G401.6 (cell line): Measurements from ENCODE around the gene PARVB.

Experiments
- FAIRE-seq: peaks from 2 replicates; lab custom pipeline; 2012; peaks lifted over from hg19 to GRCh38; lab: Jason Lieb, UNC

The PARVB gene, protein sequence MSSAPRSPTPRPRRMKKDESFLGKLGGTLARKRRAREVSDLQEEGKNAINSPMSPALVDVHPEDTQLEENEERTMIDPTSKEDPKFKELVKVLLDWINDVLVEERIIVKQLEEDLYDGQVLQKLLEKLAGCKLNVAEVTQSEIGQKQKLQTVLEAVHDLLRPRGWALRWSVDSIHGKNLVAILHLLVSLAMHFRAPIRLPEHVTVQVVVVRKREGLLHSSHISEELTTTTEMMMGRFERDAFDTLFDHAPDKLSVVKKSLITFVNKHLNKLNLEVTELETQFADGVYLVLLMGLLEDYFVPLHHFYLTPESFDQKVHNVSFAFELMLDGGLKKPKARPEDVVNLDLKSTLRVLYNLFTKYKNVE

DNA sequence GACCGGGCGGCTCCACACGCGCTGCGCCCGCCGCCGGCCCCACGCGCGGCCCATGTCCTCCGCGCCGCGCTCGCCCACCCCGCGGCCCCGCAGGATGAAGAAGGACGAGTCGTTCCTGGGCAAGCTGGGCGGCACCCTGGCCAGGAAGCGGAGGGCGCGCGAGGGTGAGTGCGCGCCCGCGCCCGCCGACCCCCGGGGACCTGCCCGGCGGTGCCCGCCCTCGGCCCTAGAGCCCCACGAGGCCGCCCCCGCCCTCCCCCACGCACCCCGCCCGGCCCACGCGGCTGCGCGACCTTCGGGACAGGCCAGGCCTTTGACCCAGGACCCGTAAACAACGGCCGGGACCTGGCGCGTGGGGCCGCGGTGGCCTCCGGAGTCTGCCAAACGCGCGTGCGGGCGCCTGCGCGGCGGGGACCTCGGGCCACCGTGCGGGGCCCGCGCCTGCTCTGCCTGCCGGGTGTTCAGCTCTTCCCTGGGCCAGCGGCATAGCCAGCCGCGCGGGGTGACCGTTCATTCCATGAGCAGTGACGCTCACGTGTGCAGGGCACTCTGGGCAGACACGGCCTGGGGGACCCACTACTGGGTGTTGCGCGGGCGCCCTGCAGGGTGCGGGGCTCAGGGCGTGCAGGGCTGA is at the start of gene PARVB:
TSS of gene PARVB (plus strand) at position 15 of the 634 bp plus-strand sequence. CDS start at position 53, 38 bp downstream.
- no peak for FAIRE-seq

DNA sequence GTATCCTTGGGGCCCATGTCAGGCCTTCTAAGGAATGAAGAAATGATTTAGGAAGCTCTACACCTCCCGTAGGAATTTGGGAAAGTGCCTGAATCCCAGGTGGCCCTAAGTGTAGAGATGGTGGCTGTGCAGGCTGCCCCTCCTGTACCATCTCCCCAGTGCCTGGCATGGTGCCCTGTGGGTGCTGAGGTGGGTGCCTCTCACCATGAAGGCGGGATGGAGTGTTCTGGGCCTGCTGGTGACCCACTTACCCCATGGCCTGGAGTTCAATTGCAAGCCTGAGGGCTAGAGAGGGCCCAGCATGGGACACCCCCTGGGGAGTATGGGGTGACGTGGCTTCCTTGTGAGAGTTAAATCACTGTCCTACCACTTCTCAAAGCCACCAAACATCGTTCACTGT is 49.1 kb upstream of the PARVB start:
- FAIRE-seq: no peak

DNA sequence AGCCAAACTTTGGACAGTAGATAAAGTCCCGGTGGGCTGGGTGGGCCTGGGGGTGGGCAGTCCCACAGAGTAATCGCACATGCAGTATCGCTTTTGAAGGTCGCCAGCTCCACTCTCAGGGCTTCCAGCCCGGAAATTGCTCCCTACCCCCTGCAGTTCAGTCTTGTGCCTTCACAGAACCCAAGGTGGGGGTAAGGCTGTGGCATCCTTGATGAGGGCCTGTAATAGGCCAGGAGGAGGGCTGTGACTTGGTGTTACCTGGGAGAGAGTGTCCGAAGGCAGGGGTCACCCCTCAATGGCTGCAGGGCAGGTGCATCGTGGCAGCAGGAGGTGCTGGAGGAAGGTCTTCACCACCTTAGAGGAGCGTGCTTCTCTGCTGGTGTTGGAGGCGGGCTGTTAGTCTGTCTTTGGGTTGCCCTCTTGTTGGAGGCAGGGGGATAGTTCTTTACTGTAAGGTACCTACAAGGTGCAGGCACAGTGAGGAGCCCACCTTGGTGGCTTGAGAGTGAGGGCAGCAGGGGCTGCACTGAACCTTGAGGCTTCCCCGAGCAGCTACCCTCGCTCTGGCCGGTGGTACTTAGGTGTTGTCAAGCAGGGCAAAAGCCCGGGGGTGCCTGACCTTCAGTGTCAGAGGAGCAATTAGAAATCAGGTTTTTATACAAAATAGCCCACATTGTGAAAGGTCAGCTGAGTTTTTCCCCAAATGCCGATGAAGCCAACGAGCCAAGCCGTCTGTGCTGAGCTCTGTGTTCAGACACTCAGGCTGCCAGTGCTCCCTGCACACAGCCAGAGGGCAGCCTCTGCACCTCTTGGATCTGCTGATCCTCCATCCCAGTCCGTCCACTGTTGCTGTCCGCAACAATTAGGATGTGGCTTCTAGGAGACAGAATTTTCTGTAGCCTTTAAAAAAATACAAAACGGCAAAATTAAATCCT is 47.0 kb upstream of the PARVB start:
- no peak for FAIRE-seq

DNA sequence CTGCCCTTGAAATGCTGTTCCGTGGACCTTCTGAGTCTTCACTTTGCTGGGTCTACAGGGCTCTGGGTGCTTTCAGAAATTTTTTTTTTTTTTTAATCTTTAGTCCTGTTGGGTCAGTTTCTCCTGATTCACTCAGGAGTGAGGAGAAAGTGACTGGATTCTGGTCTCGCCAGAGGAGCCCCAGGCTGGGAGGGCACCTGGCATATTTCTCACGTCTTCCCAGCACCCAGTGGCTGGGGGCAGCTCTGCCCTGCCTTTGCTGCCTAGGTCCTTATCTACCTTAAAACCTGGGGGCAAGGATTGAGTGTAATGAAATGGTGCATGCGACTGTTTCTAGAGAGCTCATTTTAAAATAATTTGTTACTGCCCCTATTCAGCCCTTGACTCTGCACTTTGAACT is 45.5 kb upstream of the PARVB start:
- no peak for FAIRE-seq

DNA sequence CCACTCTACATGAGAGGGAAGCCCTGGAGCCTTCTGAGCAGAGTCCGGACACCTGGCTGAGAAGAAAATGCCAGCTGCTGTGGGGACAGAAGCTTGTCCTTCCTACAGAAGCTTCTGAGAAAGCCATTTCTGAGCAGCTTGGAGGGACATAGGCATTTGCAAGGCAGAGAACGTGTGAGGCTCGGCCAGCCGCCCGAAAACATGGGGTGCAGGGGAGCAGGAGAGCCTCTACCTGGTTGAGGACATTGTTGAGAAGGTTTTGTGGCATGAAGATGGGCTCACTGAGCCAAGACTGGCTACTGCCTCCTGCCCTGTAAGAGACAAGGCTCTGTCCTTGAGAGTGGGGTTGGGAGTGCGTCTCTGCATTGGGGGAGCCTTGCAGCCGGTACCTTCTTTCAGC is 43.5 kb upstream of the PARVB start:
- FAIRE-seq: no peak

DNA sequence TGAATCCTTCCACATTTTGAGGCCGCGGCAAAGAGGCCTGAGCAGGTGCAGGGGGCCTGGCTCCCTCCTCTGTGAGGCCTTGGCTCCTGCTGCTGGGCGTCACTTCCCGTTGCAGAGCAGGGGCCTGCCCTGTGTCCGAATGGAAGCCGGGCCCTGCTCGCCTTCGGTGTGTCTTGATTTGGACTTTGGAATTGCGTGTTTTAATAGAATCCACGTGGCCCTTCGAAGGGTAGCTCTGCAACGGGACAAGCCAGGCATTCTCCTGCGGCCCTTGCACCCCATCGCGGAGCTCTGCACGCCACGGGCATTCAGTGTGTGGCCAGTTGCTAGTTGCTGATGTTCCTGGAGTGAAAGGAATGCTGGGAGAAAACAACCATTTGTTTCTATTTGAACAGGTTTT is 43.1 kb upstream of the PARVB start:
- no peak for FAIRE-seq

DNA sequence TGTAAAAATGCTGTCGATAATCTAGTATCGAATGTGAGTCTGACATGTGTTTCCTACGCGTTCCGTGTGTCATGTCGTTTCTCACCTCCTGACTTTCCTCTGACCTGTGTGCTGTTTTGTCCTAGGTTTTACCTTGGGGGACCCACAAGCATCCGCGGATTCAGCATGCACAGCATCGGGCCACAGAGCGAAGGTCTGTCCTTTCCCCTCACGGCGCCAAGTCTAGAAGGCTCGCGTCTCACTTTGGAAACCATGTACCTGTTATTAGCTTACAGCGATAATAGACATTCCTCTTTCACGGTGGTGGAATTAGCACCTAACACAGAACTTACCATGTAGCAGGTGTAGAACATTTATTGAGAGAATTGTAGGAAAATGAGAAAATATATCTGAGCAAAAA is 40.3 kb upstream of the PARVB start:
- no peak for FAIRE-seq

DNA sequence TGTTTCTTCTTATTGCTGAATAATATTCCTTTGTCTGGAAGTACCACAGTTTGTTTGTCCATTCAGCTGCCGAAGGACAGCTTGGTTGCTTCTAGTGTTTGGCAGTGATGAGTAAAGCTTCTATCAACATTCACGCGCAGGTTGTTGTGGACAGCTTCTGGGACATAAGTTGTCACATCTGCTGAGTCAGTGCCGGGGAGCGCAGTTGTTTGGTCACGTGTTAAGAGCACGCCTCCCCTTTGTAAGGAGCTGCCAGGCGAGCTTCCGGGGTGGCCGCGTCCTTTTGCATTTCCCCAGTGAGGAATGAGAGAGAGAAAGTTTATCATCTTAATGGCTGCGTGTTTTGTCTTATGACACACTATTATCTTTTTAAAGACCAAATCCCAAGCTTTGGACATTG is 38.6 kb upstream of the PARVB start:
- FAIRE-seq: no peak

DNA sequence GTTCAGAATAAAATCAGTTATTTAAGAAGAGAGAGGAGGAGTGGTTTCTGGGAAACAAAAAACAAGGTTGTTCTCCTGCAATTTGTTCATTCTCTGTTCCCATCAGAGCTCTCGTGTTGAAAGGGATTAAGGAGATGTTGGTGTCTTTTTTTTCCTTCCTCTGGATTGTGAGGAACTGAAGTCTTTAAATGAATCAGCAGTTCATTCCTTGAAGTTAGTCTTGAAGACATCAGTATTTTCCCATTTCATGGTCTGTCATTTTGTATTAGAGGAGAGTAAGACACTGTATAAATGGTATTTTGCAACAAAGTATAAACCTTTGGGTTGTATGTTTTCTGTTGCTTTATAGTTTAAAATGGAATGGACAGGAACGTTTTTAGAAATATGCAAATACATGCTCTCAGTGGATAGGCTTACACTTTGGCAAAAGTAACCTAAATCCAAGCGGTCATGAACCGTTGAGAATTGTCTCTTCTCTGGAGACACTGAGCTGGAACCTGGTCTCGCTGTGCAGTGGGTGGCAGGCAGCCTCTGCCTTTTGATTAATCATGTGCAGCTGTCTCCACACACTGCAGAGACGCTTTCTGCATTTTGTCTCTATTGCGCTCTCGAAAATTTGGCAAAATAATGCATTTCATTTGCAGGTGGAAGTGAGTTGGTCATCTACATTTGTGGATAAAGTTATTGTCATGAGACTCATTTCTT is 35.8 kb upstream of the PARVB start:
- no peak for FAIRE-seq

DNA sequence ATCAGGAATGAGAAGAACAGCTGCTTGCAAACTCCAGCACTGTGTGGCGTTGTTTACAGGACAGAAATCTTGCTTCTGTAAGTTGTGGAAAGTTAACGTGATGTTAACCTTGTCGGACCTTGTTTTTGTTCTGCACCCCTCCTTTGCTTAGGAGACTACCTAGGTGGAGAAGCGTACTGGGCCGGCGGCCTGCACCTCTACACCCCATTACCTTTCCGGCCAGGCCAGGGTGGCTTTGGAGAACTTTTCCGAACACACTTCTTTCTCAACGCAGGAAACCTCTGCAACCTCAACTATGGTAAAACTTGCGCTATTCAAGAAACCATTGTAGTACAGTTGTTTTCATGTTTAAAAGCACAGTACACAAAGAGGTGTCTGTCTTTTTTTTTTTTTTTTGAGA is 35.1 kb upstream of the PARVB start:
- FAIRE-seq: no peak

DNA sequence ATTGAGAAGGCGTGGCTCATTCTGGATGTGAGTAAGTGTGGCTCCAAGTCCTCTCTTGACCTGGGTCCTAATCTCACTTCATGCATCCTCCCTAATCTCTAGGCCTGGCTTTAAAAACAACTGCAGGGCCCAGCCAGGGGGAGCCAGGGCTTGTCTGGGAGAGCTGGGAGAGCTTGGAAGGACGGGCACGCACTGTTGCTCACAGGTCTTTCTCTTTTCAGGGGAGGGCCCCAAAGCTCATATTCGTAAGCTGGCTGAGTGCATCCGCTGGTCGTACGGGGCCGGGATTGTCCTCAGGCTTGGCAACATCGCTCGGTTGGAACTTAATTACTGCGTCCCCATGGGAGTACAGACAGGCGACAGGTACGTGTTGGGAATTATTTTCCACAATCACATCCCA is 34.1 kb upstream of the PARVB start:
- no peak for FAIRE-seq

DNA sequence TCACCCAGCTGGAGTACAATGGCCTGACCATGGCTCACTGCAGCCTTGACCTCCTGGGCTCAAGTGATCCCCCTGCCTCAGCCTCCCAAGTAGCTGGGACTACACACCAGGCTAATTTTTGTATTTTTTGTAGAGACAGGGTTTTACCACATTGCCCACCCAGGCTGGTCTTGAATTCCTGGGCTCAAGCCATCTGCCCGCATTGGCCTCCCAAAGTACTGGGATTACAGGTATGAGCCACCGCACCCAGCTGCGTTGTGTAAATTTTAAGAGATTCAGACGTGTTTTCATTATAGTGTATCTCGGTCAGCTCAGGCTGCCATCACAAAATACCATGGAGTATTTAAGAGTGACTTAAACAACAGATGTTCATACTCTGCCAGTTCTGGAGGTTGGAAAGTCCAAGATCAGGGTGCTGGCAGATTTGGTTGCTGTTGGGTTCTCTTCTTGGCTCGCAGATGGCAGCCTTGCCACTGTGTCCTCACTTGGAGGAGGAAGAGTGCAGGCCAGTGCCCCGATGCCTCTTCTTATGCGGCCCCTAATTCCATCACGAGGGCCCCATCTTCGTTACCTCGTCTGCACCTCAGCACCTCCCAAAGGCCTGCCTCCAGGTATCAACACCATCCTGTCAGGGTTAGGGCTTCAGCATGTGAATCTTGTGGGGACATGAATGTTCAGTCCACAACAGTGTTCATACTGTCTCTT is 32.6 kb upstream of the PARVB start:
- FAIRE-seq: no peak

DNA sequence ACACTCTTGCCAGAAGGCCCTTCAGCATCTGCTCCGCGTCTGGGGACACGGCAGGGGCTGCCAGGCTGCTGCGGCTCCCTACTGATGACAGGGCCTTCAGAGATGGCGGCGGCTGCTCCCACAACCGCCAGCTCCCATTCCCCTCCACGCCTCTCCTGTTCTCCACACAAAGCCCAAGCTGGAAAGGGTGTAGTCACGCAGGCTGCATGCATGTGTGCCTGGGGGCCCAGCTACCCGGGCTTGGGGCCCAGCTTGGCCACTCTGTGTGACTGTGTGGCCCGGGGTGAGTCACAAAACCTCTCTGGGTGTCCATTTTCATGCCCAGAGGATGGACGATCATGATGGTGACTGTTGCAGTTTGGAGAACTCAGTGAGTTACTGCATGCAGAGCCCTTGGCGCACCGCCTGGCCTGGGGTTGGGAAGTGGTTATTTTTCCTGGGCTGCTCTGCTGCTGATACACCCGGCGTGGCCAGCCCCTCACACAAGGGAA is 31.7 kb upstream of the PARVB start:
- no peak for FAIRE-seq

DNA sequence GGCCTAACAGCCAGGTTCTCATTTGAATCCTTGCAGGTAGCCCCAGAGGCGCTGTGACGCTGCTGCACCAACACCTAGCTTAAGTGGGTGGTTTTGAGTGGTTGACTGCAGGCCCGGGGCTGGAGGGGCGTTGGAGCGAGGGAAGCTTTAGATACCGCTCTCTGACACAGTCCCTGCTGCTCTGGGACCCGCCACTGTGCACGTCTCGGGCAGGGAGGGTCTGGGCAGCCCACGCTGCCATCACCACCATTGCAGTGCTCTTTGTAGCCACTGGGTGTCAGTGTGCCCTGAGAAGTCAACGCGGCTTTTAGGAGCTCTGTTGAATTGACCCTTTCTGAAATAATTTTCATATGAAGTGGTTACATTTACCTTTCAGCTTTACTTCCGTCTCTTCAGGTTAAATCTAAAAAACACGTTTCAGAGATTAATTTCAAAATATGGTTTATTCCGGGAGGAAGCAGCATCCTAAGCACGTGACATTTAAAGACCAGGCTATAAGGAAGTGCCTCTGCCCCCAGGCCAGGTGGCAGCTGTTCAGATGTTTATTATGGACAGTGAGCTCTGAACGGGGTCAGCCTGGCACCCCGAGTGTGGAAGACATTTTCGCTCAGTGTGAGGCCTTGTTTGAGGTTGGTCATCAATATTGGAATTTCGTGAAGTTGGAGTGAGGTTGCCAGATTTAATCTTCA is 30.9 kb upstream of the PARVB start:
- FAIRE-seq: peak; percentile 76

DNA sequence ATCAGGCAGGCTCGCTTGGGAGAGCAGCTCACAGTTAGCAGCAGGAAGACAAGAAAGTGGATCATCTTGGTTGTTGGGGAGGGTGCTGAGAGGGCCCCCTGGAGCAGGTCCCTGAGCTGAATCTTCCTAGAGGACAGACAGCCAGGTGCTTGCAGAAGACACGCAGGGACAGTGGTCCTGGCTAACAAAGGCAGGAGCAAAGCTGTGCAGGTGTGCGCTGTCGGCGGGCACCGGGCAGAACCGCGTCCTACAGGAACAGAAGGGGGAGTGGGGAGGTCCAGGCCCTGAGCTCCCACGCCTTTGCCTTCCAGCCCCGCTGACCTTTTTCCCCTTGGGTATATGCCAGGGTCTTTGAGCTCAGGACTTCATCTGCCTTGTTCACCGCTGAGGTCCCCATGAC is 30.1 kb upstream of the PARVB start:
- no peak for FAIRE-seq

DNA sequence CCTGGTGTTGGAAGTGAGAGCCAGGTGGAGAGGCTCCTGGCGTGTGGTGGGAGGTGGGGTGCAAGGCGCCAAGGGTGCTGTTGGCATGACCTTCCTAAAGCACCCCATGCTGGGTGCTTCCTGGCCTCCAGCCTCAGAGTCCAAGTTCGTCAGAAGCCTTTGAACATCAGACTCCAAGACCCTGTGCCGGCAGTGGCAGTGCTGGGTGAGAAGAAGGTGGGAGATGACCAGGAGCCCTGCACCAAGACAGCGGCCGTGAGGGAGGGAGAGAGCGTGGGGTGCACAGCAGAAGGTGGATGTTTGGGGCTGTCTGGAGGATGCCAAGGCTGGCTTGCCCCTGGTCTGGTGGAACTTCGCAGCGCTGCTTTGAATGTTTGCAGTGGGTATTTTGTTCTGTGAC is 29.7 kb upstream of the PARVB start:
- FAIRE-seq: no peak

DNA sequence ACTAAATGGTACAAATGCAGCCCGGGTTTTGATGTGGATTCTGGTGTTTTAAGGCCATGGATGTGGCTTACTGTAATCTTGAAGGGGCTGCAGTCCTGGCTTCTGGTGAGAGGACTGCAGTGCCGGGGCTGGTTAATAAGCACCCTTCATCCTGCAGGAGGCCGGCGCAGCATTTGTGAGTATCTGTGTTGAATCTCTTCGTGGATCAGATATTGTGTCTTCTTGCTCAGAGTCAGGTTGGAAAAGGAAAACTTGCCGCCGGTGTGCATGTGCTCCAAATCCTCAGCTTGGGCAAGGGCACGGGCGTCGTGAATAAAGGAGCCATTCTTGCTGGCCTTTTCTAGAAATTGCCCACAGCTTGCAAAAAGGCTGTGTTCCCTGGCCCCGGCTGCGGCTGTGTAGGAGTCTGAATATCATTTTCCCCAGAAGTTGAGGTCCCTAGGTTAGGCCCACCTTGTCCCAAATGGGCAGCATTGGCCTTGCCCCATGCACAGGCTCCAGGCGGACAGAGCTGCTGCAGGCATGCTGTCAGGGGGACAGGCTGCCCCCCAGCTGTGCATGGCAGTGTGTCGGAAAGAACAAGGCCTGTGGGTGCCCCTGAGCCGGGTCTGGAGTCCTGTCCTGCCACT is 28.9 kb upstream of the PARVB start:
- no peak for FAIRE-seq

DNA sequence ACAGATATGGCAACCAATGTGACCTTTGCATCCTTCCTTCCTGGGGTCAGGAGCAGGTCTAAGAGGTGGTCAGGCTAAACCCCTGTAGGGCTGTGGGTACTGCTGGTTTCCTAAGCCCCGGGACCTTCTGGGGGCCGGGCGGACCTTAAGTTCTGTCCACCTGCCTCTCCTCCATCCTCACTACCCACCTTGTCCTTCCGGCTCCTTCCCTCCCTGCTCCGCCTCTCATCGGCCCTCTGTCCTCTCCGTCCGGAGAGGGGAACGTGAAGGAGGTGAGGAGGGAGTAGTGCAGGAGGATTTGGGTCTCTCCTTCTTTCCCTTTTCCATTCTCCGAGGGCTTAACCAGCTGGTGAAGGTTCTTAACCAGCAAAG is 28.3 kb upstream of the PARVB start:
- FAIRE-seq: no peak

DNA sequence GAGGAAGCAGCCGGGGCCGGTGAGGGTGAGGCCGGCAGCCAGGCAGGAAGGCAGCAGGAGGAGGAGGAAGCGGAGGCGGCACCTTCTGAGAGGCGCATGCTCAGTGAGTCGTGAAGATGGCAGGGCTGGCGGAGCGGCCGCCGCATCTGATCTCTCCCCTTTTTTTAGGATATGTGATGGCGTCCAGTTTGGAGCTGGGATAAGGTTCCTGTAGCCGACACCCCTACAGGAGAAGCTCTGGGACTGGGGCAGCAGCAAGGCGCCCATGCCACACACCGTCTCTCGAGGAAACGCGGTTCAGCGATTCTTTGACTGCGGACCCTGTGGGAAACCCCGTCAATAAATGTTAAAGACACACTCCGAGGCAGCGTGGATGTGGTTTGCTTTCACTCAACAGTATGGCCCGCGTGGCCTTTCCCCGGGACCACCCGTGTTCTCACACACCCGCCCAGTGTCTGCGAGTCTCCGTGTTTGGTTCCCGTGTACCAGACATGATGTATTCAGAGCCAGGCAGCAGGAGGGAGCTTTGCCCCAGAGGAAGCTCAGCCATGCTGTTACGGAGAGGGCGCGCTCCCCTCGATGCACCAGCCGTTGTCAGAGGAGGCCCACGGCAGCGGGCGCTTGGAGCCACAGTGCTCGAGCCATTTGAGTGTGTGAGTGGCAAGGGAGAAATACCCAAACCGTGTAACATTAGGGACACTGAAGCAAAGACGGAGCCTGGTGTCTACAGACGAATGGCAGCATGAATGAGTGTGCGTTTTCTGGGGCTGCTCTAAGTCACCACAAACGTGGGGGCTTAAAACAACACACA is 27.7 kb upstream of the PARVB start:
- FAIRE-seq: no peak

DNA sequence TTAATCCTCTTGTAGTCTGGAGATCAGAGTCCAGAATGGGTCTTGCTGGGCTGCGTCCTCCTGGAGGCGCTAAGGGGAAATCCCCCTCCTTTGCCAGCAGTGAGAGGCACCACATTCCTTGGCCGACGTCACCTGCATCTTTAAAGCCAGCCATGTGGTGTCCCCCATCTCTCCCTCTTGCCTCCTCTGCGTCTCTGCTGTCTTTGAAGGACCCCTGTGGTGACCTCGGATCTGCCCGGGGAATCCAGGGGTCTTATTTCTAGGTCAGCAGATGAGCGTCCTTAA is 27.2 kb upstream of the PARVB start:
- FAIRE-seq: no peak
